Gastrocnemius medialis (tissue), 4 donors: ENCODE data around the gene GALK2. TPM values are rescaled to one million over a fixed set of nuclear protein-coding genes. Genes with fewer than 3 reads are reported as not detected.

Source experiments
- ATAC-seq, 2 donors: fragments of 150-250 bp; one replicate each; pipeline ENCODE4 v1.9.1; 2016
- DNase-seq, 2 donors: peaks; one replicate each; pipeline ENCODE4 v3.0.0-alpha.2; 2019
- H3K27ac ChIP-seq, 4 donors: fragments of 200-600 bp; sonication (generic); 1 replicate in 1 of 4; 2 replicates in 3 of 4; pipeline ENCODE4 v1.5.1; 2016 to 2018; ENCODE audit warnings: mild to moderate bottlenecking in 2 of 4, moderate library complexity in 1 of 4
- H3K27me3 ChIP-seq, 3 donors: fragments of 200-600 bp; sonication (generic) in 2 of 3; 1 replicate in 1 of 3; 2 replicates in 2 of 3; pipeline versions ENCODE4 v1.5.1 to v1.6.0; 2016 to 2019; ENCODE audit warnings: mild to moderate bottlenecking in 1 of 3, moderate library complexity in 1 of 3
- H3K36me3 ChIP-seq, 2 donors: fragments of 200-600 bp; sonication (generic) in 1 of 2; one replicate each; pipeline ENCODE4 v1.5.1; 2017 to 2018
- H3K4me1 ChIP-seq, 2 donors: fragments of 200-600 bp; sonication (generic) in 1 of 2; one replicate each; pipeline ENCODE4 v1.5.1; 2016 to 2017; ENCODE audit warnings: mild to moderate bottlenecking in 2 of 2
- H3K4me3 ChIP-seq, 4 donors: fragments of 200-600 bp; sonication (generic) in 3 of 4; 1 replicate in 1 of 4; 2 replicates in 3 of 4; pipeline ENCODE4 v1.5.1; 2016 to 2019; ENCODE audit warnings: mild to moderate bottlenecking in 2 of 4
- H3K9me3 ChIP-seq, 3 donors: fragments of 200-600 bp; sonication (generic) in 2 of 3; 1 replicate in 1 of 3; 2 replicates in 2 of 3; pipeline ENCODE4 v1.5.1; 2016 to 2019
- CTCF ChIP-seq, 5 experiments: fragments of 450-650 bp in 3 of 5; fragments of 200-600 bp in 2 of 5; sonication (generic) in 2 of 5; IDR thresholded peaks in 4 of 5; conservative IDR thresholded peaks in 1 of 5; 1 replicate in 4 of 5; 2 replicates in 1 of 5; pipeline ENCODE4 v1.5.1; 2016 to 2019; ENCODE audit warnings: antibody characterized with exemption in 5 of 5, mild to moderate bottlenecking in 3 of 5, moderate library complexity in 3 of 5
- POLR2A ChIP-seq, 2 donors: fragments of 450-650 bp; IDR thresholded peaks; one replicate each; pipeline ENCODE4 v1.6.1; 2017; ENCODE audit warnings: antibody characterized with exemption in 2 of 2, mild to moderate bottlenecking in 2 of 2, moderate library complexity in 2 of 2
- in situ Hi-C, 4 donors: fragments of 200-750 bp; cut with MboI; loops; one replicate each; pipeline versions ENCODE4 v1.15.0 to v1.8.0; 2017; ENCODE audit warnings: low sequenced_read_pairs in 4 of 4
- intact Hi-C: fragments of 100-400 bp; cut with DNase I; formaldehyde crosslinking; loops from one replicate; pipeline ENCODE4 v1.15.1; 2023; ENCODE audit warnings: low total_unique reads
- total RNA-seq, 4 donors: library from RNA; depleted of rRNA; stranded (reverse); fragments of >200 nt; gene quantifications; one replicate each; pipeline versions ENCODE4 v1.1.0 to v1.2.3, GENCODE V29; 2016

The GALK2 gene
- total RNA-seq, 4 donors from 2014 or later: 19.1 to 29.5 (median 22.9) TPM

DNA sequence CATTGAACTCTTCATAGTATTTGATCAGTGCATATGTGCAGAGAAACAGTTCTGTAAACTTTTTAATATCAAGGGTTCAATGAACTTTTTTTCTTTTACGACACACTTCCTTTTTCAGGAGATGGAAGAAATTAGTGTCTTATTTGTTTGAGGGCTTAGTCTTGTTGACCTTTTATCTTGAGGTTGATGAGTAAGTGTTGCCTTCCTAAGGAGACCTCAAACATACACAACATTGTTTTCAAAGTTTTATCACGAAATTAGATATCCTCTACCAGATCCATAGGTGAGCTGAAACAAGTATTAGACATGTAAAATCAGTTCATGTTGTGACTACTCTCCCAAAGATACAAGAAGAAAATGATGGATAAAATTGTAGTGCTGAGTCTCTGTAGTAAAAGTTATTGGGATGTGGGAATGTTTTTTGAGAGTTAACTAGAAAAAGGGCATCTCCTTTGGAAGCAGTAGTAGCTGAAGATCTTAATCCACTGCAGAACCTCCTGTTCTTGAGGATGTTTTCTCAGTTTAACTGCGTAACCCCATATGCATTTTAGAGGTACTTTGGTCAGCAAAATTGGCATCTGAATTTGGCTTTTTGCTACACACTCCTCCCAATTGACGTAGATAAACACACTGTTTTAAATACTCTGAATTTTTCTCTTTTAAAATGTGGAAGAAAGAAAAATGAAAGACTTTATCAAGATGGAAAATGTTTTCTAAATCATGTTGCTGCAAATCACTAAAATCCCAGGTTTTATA is 116.8 kb downstream of the GALK2 start:
- Histone ChIP-seq H3K4me3 (no peak overlapping the region), H3K27ac (no peak overlapping the region), H3K27me3 (no peaks in the 10 kb centered on the region), H3K36me3 (peaks cover 0 to 19% of the 10 kb centered on the region in 2 donors), H3K9me3 (no peaks in the 10 kb centered on the region), H3K4me1 (peaks cover 6 to 12% of the 10 kb centered on the region in 2 donors)
- intact Hi-C loops: no loop called here
- DNase-seq (no peak), ATAC-seq (no peak)
- in situ Hi-C loops: no loop called here
- no peak for TF ChIP-seq POLR2A (IDR thresholded peaks at IDR 0.05)
- TF ChIP-seq CTCF (IDR thresholded peaks at IDR 0.05 in 4 of 5, conservative IDR thresholded peaks at IDR 0.05 in 1 of 5): no peak

- peaks cover 6 to 12% of the 10 kb centered on the region in 2 donors for H3K4me1 ChIP-seq
- TF ChIP-seq POLR2A (IDR thresholded peaks at IDR 0.05) (no peak), CTCF (IDR thresholded peaks at IDR 0.05 in 4 of 5, conservative IDR thresholded peaks at IDR 0.05 in 1 of 5) (no peak)
- intact Hi-C loops: no loop called here
- no peak overlapping the region for H3K27ac ChIP-seq
- DNase-seq: no peak
- in situ Hi-C loops: no loop called here
- no peak overlapping the region for H3K4me3 ChIP-seq
- peaks cover 0 to 19% of the 10 kb centered on the region in 2 donors for H3K36me3 ChIP-seq
- no peaks in the 10 kb centered on the region for H3K27me3 ChIP-seq
- H3K9me3 ChIP-seq: no peaks in the 10 kb centered on the region
- no peak for ATAC-seq
Measured at GRCh38 chr15:49287481-49287880, 117.4 kb downstream of the GALK2 start.

GRCh38 chr15:49288391-49288790 is 118.3 kb downstream of the GALK2 start:
- no peaks in the 10 kb centered on the region for H3K27me3 ChIP-seq
- peaks cover 6 to 12% of the 10 kb centered on the region in 2 donors for H3K4me1 ChIP-seq
- no peak overlapping the region for H3K4me3 ChIP-seq
- ATAC-seq: no peak
- no peak overlapping the region for H3K27ac ChIP-seq
- H3K36me3 ChIP-seq: peaks cover 0 to 17% of the 10 kb centered on the region in 2 donors
- no peaks in the 10 kb centered on the region for H3K9me3 ChIP-seq
- no peak for DNase-seq
- TF ChIP-seq POLR2A (IDR thresholded peaks at IDR 0.05) (no peak), CTCF (IDR thresholded peaks at IDR 0.05 in 4 of 5, conservative IDR thresholded peaks at IDR 0.05 in 1 of 5) (no peak)
- in situ Hi-C loops: no loop called here
- intact Hi-C loops: no loop called here

DNA sequence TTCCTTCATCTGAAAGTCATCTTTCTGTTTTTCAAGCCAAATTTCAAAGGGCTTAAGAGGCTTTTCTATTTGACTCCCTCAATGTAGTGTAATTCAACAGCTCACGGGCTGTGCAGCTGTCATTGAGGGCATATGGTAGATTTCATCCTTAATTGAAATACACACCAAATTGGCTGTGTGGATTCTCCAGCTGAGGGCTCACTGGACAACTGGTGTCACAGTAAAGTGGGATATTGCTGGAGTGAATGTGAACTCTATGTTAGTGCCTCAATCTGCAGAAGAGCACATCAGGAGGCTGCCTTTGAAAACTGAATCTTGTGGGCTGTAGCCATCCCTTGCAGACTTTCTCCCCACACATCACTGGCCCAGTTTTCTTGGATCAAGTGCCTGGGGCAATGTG is 120.1 kb downstream of the GALK2 start:
- intact Hi-C loops (no loop called here), in situ Hi-C loops (loop anchor here in 1 of 4 donors (10.0 kb wide), 1 partner anchor 55 kb away; no protein-coding TSS in a partner anchor)
- H3K4me1 ChIP-seq: peaks cover 6 to 12% of the 10 kb centered on the region in 2 donors
- ATAC-seq (no peak), DNase-seq (no peak)
- TF ChIP-seq POLR2A (IDR thresholded peaks at IDR 0.05) (no peak), CTCF (IDR thresholded peaks at IDR 0.05 in 4 of 5, conservative IDR thresholded peaks at IDR 0.05 in 1 of 5) (no peak)
- no peaks in the 10 kb centered on the region for H3K27me3 ChIP-seq
- H3K9me3 ChIP-seq: no peaks in the 10 kb centered on the region
- peaks cover 0 to under 1% of the 10 kb centered on the region in 2 donors for H3K36me3 ChIP-seq
- no peak overlapping the region for H3K4me3 ChIP-seq
- no peak overlapping the region for H3K27ac ChIP-seq
